HepG2 (cell line): ENCODE results near the gene SERINC1. TPM values are rescaled to one million over a fixed set of nuclear protein-coding genes. Genes with fewer than 3 reads are reported as not detected.
A peak's percentile ranks its signal among the peaks of the same experiment; 100 is the strongest.

Source experiments
- ARNTL ChIP-seq: sonication (generic); formaldehyde crosslinking; IDR thresholded peaks from 2 replicates; pipeline ENCODE4 v1.4.0; 2020; ENCODE audit warnings: mild to moderate bottlenecking, missing genetic modification reagents
- ATF7 ChIP-seq, 2 experiments: fragments of 450-650 bp in 1 of 2; sonication (generic) in 1 of 2; formaldehyde crosslinking in 1 of 2; IDR thresholded peaks; 2 replicates each; pipeline versions ENCODE4 v1.4.0 to v1.6.1; 2016 to 2020; ENCODE audit warnings: antibody characterized with exemption in 1 of 2, mild to moderate bottlenecking in 1 of 2, missing genetic modification reagents in 1 of 2
- DNMT3B ChIP-seq: conservative IDR thresholded peaks from 2 replicates; pipeline ENCODE4 v1.6.1; 2016; ENCODE audit warnings: missing biosample characterization, control low read depth
- HINFP ChIP-seq: sonication (generic); formaldehyde crosslinking; IDR thresholded peaks from 2 replicates; pipeline ENCODE4 v1.4.0; 2020; ENCODE audit warnings: low read depth, mild to moderate bottlenecking, missing genetic modification reagents
- IKZF5 ChIP-seq: IDR thresholded peaks from 2 replicates; pipeline ENCODE4 v1.6.1; 2018; ENCODE audit warnings: missing genetic modification reagents, mild to moderate bottlenecking, missing compliant biosample characterization
- KMT2A ChIP-seq: sonication (generic); formaldehyde crosslinking; IDR thresholded peaks from 2 replicates; pipeline ENCODE4 v1.4.0; 2020; ENCODE audit warnings: missing genetic modification reagents
- LRRFIP1 ChIP-seq: sonication (generic); formaldehyde crosslinking; conservative IDR thresholded peaks from 2 replicates; pipeline ENCODE4 v1.4.0; 2020; ENCODE audit warnings: missing genetic modification reagents
- MYPOP ChIP-seq: sonication (generic); formaldehyde crosslinking; IDR thresholded peaks from 2 replicates; pipeline ENCODE4 v1.8.1; 2023; ENCODE audit warnings: mild to moderate bottlenecking, moderate library complexity, missing genetic modification reagents
- YY1 ChIP-seq: IDR thresholded peaks from 2 replicates; pipeline ENCODE4 v1.6.1; 2011; ENCODE audit warnings: low read length, low read depth, moderate library complexity, mild to moderate bottlenecking; ENCODE audit not compliant: insufficient read depth, insufficient replicate concordance
- ZMAT3 ChIP-seq: sonication (generic); formaldehyde crosslinking; conservative IDR thresholded peaks from 2 replicates; pipeline ENCODE4 v1.7.0; 2021; ENCODE audit warnings: missing genetic modification reagents
- ZNF281 ChIP-seq: sonication (generic); formaldehyde crosslinking; IDR thresholded peaks from 2 replicates; pipeline ENCODE4 v1.4.0; 2020; ENCODE audit warnings: missing genetic modification reagents, borderline replicate concordance
- ZNF510 ChIP-seq: sonication (generic); formaldehyde crosslinking; IDR thresholded peaks from 2 replicates; pipeline ENCODE4 v1.4.0; 2020; ENCODE audit warnings: low read depth, mild to moderate bottlenecking, missing genetic modification reagents
- ZNF558 ChIP-seq: sonication (generic); formaldehyde crosslinking; IDR thresholded peaks from 2 replicates; pipeline ENCODE4 v1.9.0; 2022; ENCODE audit warnings: mild to moderate bottlenecking, missing genetic modification reagents, borderline replicate concordance
- polyA plus RNA-seq, 8 experiments: library from polyadenylated mRNA; depleted of rRNA in 3 of 8; stranded (reverse) in 7 of 8; unstranded in 1 of 8; fragments of >200 nt; fragmentation: Illumina TruSeq in 4 of 8; extraction: Trizol in 4 of 8; gene quantifications; 2 replicates each; pipeline versions ENCODE4 v1.2.1 to v1.2.3, GENCODE V29; 2011 to 2016; ENCODE audit warnings: low read depth in 4 of 8, missing spikeins in 1 of 8, mixed read lengths in 1 of 8; ENCODE audit not compliant: insufficient read depth in 1 of 8
- total RNA-seq, 5 experiments: library from RNA; depleted of rRNA; stranded (reverse); fragments of >200 nt; fragmentation: Illumina TruSeq; extraction: Trizol; gene quantifications; 2 replicates each; pipeline ENCODE4 v1.2.3, GENCODE V29; 2016; ENCODE audit warnings: low read depth in 1 of 5
- TF ChIP-seq, protein P1 (sequence below): sonication (generic); formaldehyde crosslinking; IDR thresholded peaks from 2 replicates; pipeline ENCODE4 v1.8.0; 2022; ENCODE audit warnings: missing genetic modification reagents, mild to moderate bottlenecking, borderline replicate concordance

SERINC1 gene
- total and polyA plus RNA-seq, 2 of the 13 experiments (the other 11 are each of a cell fraction or from before 2014, with no cell fraction given) = 93.5 to 112 TPM

DNA sequence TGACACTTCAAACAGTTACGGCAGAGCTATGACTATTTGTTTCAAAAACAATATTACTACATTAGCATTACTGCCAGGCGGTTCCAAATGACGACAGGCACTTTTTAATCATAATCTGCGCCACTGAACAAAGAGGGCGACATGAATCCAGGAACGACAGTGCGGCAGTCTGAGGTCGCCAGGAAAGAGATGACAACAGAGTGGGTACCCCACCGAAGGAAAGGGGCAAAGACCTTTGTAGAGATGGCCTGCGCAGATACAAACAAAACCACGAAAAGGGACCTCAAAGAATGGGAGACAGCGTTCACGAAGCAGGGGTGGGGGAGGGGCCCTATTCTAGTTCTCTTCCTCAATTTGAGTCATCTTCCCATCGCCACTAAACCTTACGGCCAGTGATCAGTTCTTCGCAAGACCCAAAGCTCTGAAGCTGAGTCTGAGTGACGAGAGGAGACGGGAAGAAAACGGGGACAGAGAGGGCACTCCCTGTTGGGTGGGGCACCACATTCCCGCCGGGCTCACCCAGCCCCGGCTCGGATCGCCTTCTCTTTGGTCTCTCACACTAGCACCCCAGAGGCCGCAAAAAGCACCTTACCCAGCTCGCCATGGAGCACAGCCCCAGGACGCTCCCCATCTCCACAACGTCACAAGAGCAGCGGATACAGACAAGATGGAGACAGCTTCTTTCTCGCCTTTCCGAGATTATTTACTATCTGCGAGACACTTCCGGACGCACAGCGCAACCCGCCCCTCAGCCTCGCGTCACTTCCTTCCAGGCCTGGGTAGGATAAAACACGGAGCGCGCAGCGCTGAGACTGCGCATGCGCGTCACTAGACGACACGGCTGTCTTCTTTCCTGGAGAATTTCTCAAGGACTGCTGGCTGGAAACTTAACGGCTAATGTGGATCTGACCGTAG lies at the start of gene SERINC1 (continued):
- TF ChIP-seq ZNF510 = no peak
- TF ChIP-seq ZMAT3 (CRISPR knock-in tag) = no peak; the same call in 1 of the 2 replicates
- peak; percentile 73; the same call in 1 of the 2 replicates for TF ChIP-seq ZNF558 (CRISPR knock-in tag)
- no peak for TF ChIP-seq ATF7 (IDR thresholded peaks at IDR 0.05)
- TF ChIP-seq ATF7 (CRISPR knock-in tag; IDR thresholded peaks at IDR 0.05) = peak; percentile 81; the same call in 1 of the 2 replicates
- TF ChIP-seq ARNTL = peak; percentile 57; the same call in 1 of the 2 replicates
- peak; percentile 94 for TF ChIP-seq ZNF281
- peak; percentile 83 for TF ChIP-seq MYPOP (CRISPR knock-in tag)
- no peak; the same call in 1 of the 2 replicates for TF ChIP-seq HINFP (CRISPR knock-in tag)
- TF ChIP-seq KMT2A (CRISPR knock-in tag) = peak; percentile 89
- no peak for TF ChIP-seq LRRFIP1 (CRISPR knock-in tag)
- peak; percentile 60 for TF ChIP-seq IKZF5
- TF ChIP-seq, protein P1, sequence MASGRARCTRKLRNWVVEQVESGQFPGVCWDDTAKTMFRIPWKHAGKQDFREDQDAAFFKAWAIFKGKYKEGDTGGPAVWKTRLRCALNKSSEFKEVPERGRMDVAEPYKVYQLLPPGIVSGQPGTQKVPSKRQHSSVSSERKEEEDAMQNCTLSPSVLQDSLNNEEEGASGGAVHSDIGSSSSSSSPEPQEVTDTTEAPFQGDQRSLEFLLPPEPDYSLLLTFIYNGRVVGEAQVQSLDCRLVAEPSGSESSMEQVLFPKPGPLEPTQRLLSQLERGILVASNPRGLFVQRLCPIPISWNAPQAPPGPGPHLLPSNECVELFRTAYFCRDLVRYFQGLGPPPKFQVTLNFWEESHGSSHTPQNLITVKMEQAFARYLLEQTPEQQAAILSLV (CRISPR knock-in tag) = peak; percentile 2; the same call in 1 of the 2 replicates
- TF ChIP-seq DNMT3B = no peak
- TF ChIP-seq YY1 = peak; percentile 85
